Left kidney (tissue), 1 donor: ENCODE measurements around the gene OLAH. TPM values are rescaled to one million over a fixed set of nuclear protein-coding genes. Genes with fewer than 3 reads are reported as not detected.

Experiments
- polyA plus RNA-seq: library from polyadenylated mRNA; unstranded; fragments of 120-200 nt; gene quantifications from one replicate; pipeline ENCODE4 v1.2.1, GENCODE V29; 2013; ENCODE audit not compliant: insufficient read length

The OLAH gene
- polyA plus RNA-seq, 1 donor, result 0.96 TPM

Other genes starting within 250 kb of the OLAH start
- gene CDNF, start 205.9 kb upstream of the OLAH start, polyA plus RNA-seq, result 3.6 TPM
- gene HSPA14, start 205.6 kb upstream of the OLAH start, polyA plus RNA-seq, result 27.2 TPM
- 18.3 TPM for gene MSANTD7, start 205.6 kb upstream of the OLAH start, polyA plus RNA-seq
- 30.1 TPM for gene SUV39H2, start 165.1 kb upstream of the OLAH start, polyA plus RNA-seq
- 23.3 TPM for gene DCLRE1C, start 89.8 kb upstream of the OLAH start, polyA plus RNA-seq
- gene MEIG1, start 84.6 kb upstream of the OLAH start, polyA plus RNA-seq, result 1.4 TPM
- 8.9 TPM for gene ACBD7, start 44.8 kb downstream of the OLAH start, polyA plus RNA-seq
- gene RPP38, start 53.4 kb downstream of the OLAH start, polyA plus RNA-seq, result 33.2 TPM
- 45.5 TPM for gene NMT2, start 124.8 kb downstream of the OLAH start, polyA plus RNA-seq